Neutrophil (primary cell): ENCODE results near the gene PLPPR1.

Experiments
- H3K27ac ChIP-seq: fragments of 200-600 bp; sonication (generic); 2 replicates; pipeline ENCODE4 v1.5.1; 2016; ENCODE audit warnings: mild to moderate bottlenecking, moderate library complexity
- H3K27me3 ChIP-seq: fragments of 200-600 bp; sonication (generic); 2 replicates; pipeline ENCODE4 v1.6.0; 2016; ENCODE audit warnings: mild to moderate bottlenecking
- H3K36me3 ChIP-seq: fragments of 200-600 bp; sonication (generic); 2 replicates; pipeline ENCODE4 v1.5.1; 2017
- H3K4me1 ChIP-seq, 2 experiments: fragments of 200-600 bp in 1 of 2; sonication (generic) in 1 of 2; 1 replicate in 1 of 2; 2 replicates in 1 of 2; pipeline versions ENCODE4 v1.5.1 to v1.6.1; 2013 to 2016; ENCODE audit warnings: low read depth in 1 of 2, low read length in 1 of 2, mild to moderate bottlenecking in 1 of 2, moderate library complexity in 1 of 2; ENCODE audit not compliant: control insufficient read depth in 1 of 2, insufficient read depth in 1 of 2
- H3K4me3 ChIP-seq, 2 experiments: fragments of 200-600 bp in 1 of 2; sonication (generic) in 1 of 2; 1 replicate in 1 of 2; 2 replicates in 1 of 2; pipeline ENCODE4 v1.5.1; 2013 to 2016; ENCODE audit warnings: low read depth in 1 of 2, low read length in 1 of 2, mild to moderate bottlenecking in 1 of 2, moderate library complexity in 1 of 2
- H3K9me3 ChIP-seq: fragments of 200-600 bp; sonication (generic); 2 replicates; pipeline ENCODE4 v1.5.1; 2016
- CTCF ChIP-seq: fragments of 200-600 bp; sonication (generic); IDR thresholded peaks from 2 replicates; pipeline ENCODE4 v1.5.1; 2016; ENCODE audit warnings: antibody characterized with exemption

The PLPPR1 gene

GRCh38 chr9:101131326-101131725 lies 102.8 kb downstream of the PLPPR1 start:
- H3K27me3 ChIP-seq, result no peaks in the 10 kb centered on the region
- H3K36me3 ChIP-seq, result no peaks in the 10 kb centered on the region
- no peaks in the 10 kb centered on the region for H3K9me3 ChIP-seq
- H3K4me3 ChIP-seq, result no peak overlapping the region
- H3K4me1 ChIP-seq, result no peaks in the 10 kb centered on the region
- H3K27ac ChIP-seq, result no peak overlapping the region
- no peak for TF ChIP-seq CTCF

- no peak overlapping the region for H3K4me3 ChIP-seq
- no peaks in the 10 kb centered on the region for H3K27me3 ChIP-seq
- H3K36me3 ChIP-seq, result no peaks in the 10 kb centered on the region
- no peaks in the 10 kb centered on the region for H3K9me3 ChIP-seq
- H3K4me1 ChIP-seq, result no peaks in the 10 kb centered on the region
- H3K27ac ChIP-seq, result no peak overlapping the region
- no peak for TF ChIP-seq CTCF
Observed at GRCh38 chr9:101132801-101133200, 104.3 kb downstream of the PLPPR1 start.

- TF ChIP-seq CTCF, result no peak
- Histone ChIP-seq H3K27ac (no peak overlapping the region), H3K27me3 (no peaks in the 10 kb centered on the region), H3K4me3 (no peak overlapping the region), H3K4me1 (no peaks in the 10 kb centered on the region), H3K9me3 (no peaks in the 10 kb centered on the region), H3K36me3 (no peaks in the 10 kb centered on the region)
Observed at GRCh38 chr9:101138509-101138908, 110.0 kb downstream of the PLPPR1 start.

GRCh38 chr9:101139082-101139481 lies 110.6 kb downstream of the PLPPR1 start:
- H3K9me3 ChIP-seq, result no peaks in the 10 kb centered on the region

GRCh38 chr9:101140764-101141163 lies 112.2 kb downstream of the PLPPR1 start:
- Histone ChIP-seq H3K4me1 (no peaks in the 10 kb centered on the region), H3K4me3 (no peak overlapping the region), H3K27ac (no peak overlapping the region), H3K36me3 (no peaks in the 10 kb centered on the region), H3K27me3 (no peaks in the 10 kb centered on the region), H3K9me3 (no peaks in the 10 kb centered on the region)
- TF ChIP-seq CTCF, result no peak

More at GRCh38 chr9:101139082-101139481, 110.6 kb downstream of the PLPPR1 start:
- H3K27me3 ChIP-seq, result no peaks in the 10 kb centered on the region
- H3K27ac ChIP-seq, result no peak overlapping the region
- H3K36me3 ChIP-seq, result no peaks in the 10 kb centered on the region
- no peak for TF ChIP-seq CTCF
- H3K4me1 ChIP-seq, result no peaks in the 10 kb centered on the region
- H3K4me3 ChIP-seq, result no peak overlapping the region

GRCh38 chr9:101146508-101146907 lies 118.0 kb downstream of the PLPPR1 start:
- Histone ChIP-seq H3K27ac (no peak overlapping the region), H3K9me3 (no peaks in the 10 kb centered on the region)
- TF ChIP-seq CTCF, result no peak

More at GRCh38 chr9:101146508-101146907, 118.0 kb downstream of the PLPPR1 start:
- Histone ChIP-seq H3K4me3 (no peak overlapping the region), H3K27me3 (no peaks in the 10 kb centered on the region), H3K4me1 (no peaks in the 10 kb centered on the region), H3K36me3 (no peaks in the 10 kb centered on the region)
